Astrocyte (in vitro differentiated cells and primary cell): Measurements from ENCODE around the gene BTRC. TPM values are rescaled to one million over a fixed set of nuclear protein-coding genes. Genes with fewer than 3 reads are reported as not detected.

ENCODE experiments used
- DNase-seq: peaks from one replicate; pipeline ENCODE4 v3.0.0-alpha.2; 2010; ENCODE audit warnings: low read depth
- FAIRE-seq: peaks from 2 replicates; lab custom pipeline; 2011; peaks lifted over from hg19 to GRCh38; lab: Jason Lieb, UNC
- H2AFZ ChIP-seq: 2 replicates; pipeline ENCODE4 v1.6.0; 2012; ENCODE audit warnings: low read depth, low read length, inconsistent platforms
- H3K27ac ChIP-seq: 2 replicates; pipeline ENCODE4 v1.5.1; 2011; ENCODE audit warnings: low read depth, low read length, inconsistent platforms
- H3K27me3 ChIP-seq: 2 replicates; pipeline ENCODE4 v1.6.0; 2011; ENCODE audit warnings: low read length, inconsistent platforms; ENCODE audit not compliant: insufficient read depth
- H3K36me3 ChIP-seq: 2 replicates; pipeline ENCODE4 v1.5.1; 2011; ENCODE audit warnings: low read length, inconsistent platforms; ENCODE audit not compliant: insufficient read depth
- H3K4me1 ChIP-seq: 2 replicates; pipeline ENCODE4 v1.5.1; 2011; ENCODE audit warnings: low read length, inconsistent platforms; ENCODE audit not compliant: insufficient read depth
- H3K4me2 ChIP-seq: 2 replicates; pipeline ENCODE4 v1.6.0; 2012; ENCODE audit warnings: low read length, inconsistent platforms
- H3K4me3 ChIP-seq: 2 replicates; pipeline ENCODE4 v1.5.1; 2011; ENCODE audit warnings: low read depth, mild to moderate bottlenecking, low read length, inconsistent platforms; ENCODE audit not compliant: insufficient read depth
- H3K79me2 ChIP-seq: 2 replicates; pipeline ENCODE4 v1.6.0; 2012; ENCODE audit warnings: mild to moderate bottlenecking, low read length, inconsistent platforms; ENCODE audit not compliant: insufficient read depth
- H3K9ac ChIP-seq: 2 replicates; pipeline ENCODE4 v1.6.0; 2012; ENCODE audit warnings: mild to moderate bottlenecking, low read length, inconsistent platforms
- H3K9me3 ChIP-seq: 2 replicates; pipeline ENCODE4 v1.5.1; 2012; ENCODE audit warnings: low read depth, mild to moderate bottlenecking, low read length, inconsistent platforms; ENCODE audit not compliant: insufficient read depth
- H4K20me1 ChIP-seq: 2 replicates; pipeline ENCODE4 v1.6.0; 2012; ENCODE audit warnings: low read length, inconsistent platforms; ENCODE audit not compliant: insufficient read depth
- H3K27ac Mint-ChIP-seq: one replicate; pipeline ENCODE4 v1.8.0; 2021; ENCODE audit warnings: mild to moderate bottlenecking, mixed read lengths; ENCODE audit not compliant: unreplicated experiment
- H3K27me3 Mint-ChIP-seq: one replicate; pipeline ENCODE4 v1.8.0; 2021; ENCODE audit warnings: low read depth, mixed read lengths; ENCODE audit not compliant: unreplicated experiment
- H3K36me3 Mint-ChIP-seq: one replicate; pipeline ENCODE4 v1.8.0; 2021; ENCODE audit warnings: low read depth, mixed read lengths; ENCODE audit not compliant: unreplicated experiment
- H3K4me1 Mint-ChIP-seq: one replicate; pipeline ENCODE4 v1.8.0; 2021; ENCODE audit warnings: low read depth, mixed read lengths; ENCODE audit not compliant: unreplicated experiment
- H3K4me3 Mint-ChIP-seq: one replicate; pipeline ENCODE4 v1.8.0; 2021; ENCODE audit warnings: mild to moderate bottlenecking, moderate library complexity, mixed read lengths; ENCODE audit not compliant: unreplicated experiment
- H3K9me3 Mint-ChIP-seq: one replicate; pipeline ENCODE4 v1.8.0; 2021; ENCODE audit warnings: mild to moderate bottlenecking, mixed read lengths; ENCODE audit not compliant: unreplicated experiment
- CTCF ChIP-seq: IDR thresholded peaks from 2 replicates; pipeline ENCODE4 v1.5.1; 2011; ENCODE audit warnings: low read depth, mild to moderate bottlenecking, inconsistent platforms, low read length, moderate library complexity; ENCODE audit not compliant: insufficient read depth
- EZH2 ChIP-seq: IDR thresholded peaks from 2 replicates; pipeline ENCODE4 v1.6.1; 2012; ENCODE audit warnings: mild to moderate bottlenecking, low read length, inconsistent platforms; ENCODE audit not compliant: insufficient read depth
- total RNA-seq: library from RNA; stranded (reverse); gene quantifications from 2 replicates; pipeline ENCODE4 v1.2.1, GENCODE V29; 2021

The BTRC gene
- total RNA-seq, 1 donor from 2014 or later: 33.3 TPM

DNA sequence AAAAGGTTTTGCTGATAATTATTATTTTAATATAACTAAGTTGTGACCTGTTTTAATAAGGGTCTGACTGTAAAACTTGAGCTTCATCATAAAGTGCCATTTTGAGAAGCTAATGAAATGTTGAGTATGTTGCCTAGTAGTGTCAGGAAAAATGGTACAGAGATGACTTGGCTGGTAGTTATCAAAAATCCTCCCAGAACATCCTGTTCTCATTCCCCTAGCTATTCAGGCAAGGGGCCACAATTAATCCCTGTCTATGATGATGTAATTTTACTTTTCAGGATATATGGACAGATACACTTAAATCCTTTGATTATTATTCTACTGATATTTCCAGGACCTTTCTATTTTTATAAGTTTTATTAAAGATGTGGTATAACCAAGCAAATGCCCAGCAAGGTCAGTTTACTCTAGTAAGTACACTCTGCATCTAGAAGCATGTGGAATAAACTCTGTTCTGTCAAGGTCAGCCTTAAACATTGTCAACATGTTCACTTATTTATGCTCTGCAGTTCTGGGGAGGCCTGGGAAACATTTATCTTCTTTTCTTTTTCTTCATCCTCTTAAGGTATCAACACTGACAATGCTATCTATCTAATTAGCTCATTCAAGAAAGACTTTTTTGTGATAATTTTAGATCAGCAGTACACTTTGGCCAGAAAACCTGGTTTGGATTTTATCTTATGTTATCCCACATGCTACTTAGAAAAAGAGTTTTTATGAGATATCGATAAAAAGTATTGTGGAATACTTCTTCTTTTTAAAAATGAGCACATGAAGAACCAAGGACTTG, 32.1 kb downstream of the BTRC start:
- Mint-ChIP-seq H3K4me1 (no peaks in the 10 kb centered on the region), H3K4me3 (no peak overlapping the region), H3K36me3 (no peaks in the 10 kb centered on the region), H3K27me3 (no peaks in the 10 kb centered on the region), H3K9me3 (no peaks in the 10 kb centered on the region), H3K27ac (no peak overlapping the region)
- TF ChIP-seq EZH2 (no peak), CTCF (no peak)
- no peak overlapping the region for H3K4me2 ChIP-seq
- FAIRE-seq: no peak
- no peaks in the 10 kb centered on the region for H3K36me3 ChIP-seq
- peaks cover 2% of the 10 kb centered on the region for H3K79me2 ChIP-seq
- no peak overlapping the region for H2AFZ ChIP-seq
- DNase-seq: no peak
- H3K4me3 ChIP-seq: no peak overlapping the region
- H3K9ac ChIP-seq: no peak overlapping the region
- H3K27me3 ChIP-seq: no peaks in the 10 kb centered on the region
- H3K4me1 ChIP-seq: no peaks in the 10 kb centered on the region
- peaks cover 45% of the 10 kb centered on the region for H4K20me1 ChIP-seq
- no peaks in the 10 kb centered on the region for H3K9me3 ChIP-seq
- H3K27ac ChIP-seq: no peak overlapping the region

DNA sequence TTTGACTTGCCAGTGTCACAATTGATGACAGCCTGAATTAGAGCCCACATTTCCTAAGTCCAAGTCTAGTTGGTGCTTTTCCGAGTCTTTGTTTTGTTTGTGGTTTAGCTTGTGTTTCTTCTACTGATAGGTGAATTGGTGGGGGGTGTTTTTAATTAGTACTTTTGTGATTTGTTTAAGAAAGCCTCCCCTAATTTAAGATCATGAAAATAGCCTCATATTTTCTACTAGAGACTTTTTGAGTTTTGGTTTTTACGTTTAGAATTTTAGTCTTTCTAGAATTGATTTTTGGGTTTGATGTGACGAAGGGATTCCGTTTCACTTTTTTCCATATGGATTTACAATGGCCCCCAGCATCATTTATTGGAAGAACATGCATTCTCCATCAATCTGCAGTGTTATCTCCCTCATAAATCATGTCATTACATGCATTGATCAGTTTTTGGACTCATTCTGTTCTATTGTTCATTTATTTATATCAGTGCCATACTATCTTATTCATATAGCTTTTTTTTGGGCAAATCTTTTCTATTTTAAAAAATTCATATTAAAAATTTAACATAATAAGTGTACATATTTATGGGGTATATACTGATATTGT, 32.8 kb downstream of the BTRC start:
- H3K4me2 ChIP-seq: no peak overlapping the region
- no peak for FAIRE-seq
- H3K4me3 Mint-ChIP-seq: no peak overlapping the region
- peaks cover 43% of the 10 kb centered on the region for H4K20me1 ChIP-seq
- no peaks in the 10 kb centered on the region for H3K36me3 Mint-ChIP-seq
- no peaks in the 10 kb centered on the region for H3K9me3 ChIP-seq
- H2AFZ ChIP-seq: no peak overlapping the region
- H3K27me3 Mint-ChIP-seq: no peaks in the 10 kb centered on the region
- no peak for DNase-seq
- H3K4me1 Mint-ChIP-seq: no peaks in the 10 kb centered on the region
- no peak overlapping the region for H3K27ac Mint-ChIP-seq
- TF ChIP-seq EZH2 (no peak), CTCF (no peak)
- no peaks in the 10 kb centered on the region for H3K36me3 ChIP-seq
- H3K27me3 ChIP-seq: no peaks in the 10 kb centered on the region
- H3K4me1 ChIP-seq: no peaks in the 10 kb centered on the region
- H3K4me3 ChIP-seq: no peak overlapping the region
- no peak overlapping the region for H3K9ac ChIP-seq
- peaks cover 2% of the 10 kb centered on the region for H3K79me2 ChIP-seq
- H3K27ac ChIP-seq: no peak overlapping the region
- H3K9me3 Mint-ChIP-seq: no peaks in the 10 kb centered on the region
